ENCODE results near the gene KIZ.

KIZ gene

GRCh38 chr20:21272279-21272678 is 146.4 kb downstream of the KIZ start:
- DNase-seq = no peak

DNA sequence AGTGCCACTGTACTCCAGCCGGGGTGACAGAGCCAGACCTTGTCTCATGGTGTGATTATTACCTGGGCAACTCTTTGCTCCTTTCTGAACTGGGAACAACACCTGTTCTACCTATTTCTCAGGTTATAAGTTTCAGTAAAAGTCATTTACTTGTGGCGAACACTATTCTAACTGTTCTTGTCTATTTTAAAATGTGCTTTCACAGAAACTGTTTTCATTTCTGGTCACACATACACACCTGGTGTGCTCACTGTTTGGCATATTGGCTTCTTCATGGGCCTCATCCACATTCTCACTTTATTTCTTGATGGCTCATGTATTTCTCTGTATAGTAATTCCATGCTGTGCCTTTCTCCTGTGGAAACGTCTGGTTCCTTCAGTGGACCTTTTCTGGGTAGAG is 146.8 kb downstream of the KIZ start:
- DNase-seq = no peak

DNA sequence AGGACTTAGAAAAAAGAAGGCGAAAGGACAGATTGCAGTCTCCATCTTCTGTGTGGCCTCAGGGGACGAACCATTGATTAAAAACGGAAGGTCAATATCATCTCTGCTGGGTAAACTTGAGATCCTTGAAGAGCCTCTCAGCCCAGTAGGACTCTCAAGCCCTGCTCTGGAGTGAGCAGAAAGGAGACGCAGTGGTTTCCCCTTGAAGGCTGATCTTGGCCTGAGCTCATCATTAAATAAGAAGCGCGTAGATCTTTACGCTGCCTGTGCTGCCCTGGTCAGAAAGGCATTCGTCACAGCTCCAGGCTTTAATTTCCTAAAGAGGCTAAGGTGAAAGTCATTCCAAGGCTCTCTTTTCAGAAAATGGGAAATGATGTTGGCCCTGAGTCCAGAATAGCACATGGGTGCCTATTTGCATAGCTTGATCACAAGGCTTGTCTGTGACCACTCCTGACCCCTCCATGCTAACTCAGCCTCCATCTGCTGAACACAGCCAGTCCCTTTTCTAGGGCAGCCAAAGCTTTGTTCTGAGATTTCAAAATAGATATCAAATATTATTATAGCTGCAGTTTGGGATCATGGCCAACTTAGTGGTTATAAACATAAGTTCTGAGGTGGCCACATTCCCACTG is 148.0 kb downstream of the KIZ start:
- DNase-seq = no peak

GRCh38 chr20:21278829-21279228 is 152.9 kb downstream of the KIZ start:
- DNase-seq = no peak

GRCh38 chr20:21279706-21280521 is 154.0 kb downstream of the KIZ start:
- no peak for DNase-seq

- DNase-seq = no peak
Measured at GRCh38 chr20:21280522-21281016, 154.7 kb downstream of the KIZ start.

GRCh38 chr20:21286775-21287174 is 160.9 kb downstream of the KIZ start:
- no peak for DNase-seq

GRCh38 chr20:21288587-21289370 is 162.9 kb downstream of the KIZ start:
- DNase-seq = no peak

GRCh38 chr20:21289651-21290050 is 163.8 kb downstream of the KIZ start:
- DNase-seq = no peak

DNA sequence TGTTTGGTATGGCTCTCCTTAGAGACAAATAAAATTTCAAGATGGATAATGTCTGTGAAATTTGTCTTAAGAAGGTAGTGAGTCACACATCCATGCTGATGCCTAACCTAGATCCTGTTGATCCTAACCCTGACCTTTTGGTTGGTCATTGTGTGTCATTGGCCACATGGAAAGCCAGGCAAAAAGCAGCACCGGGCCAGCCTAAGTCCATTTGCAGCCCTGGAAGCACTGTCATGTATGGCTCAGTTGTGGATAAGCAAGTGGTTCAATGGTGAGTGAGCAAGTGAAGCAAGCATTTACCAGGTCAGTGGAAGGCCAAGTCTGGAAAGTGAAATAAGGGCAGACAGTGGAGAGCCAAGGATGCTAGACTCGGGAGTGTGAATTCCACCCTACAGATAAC is 165.1 kb downstream of the KIZ start:
- DNase-seq = no peak

- no peak for DNase-seq
Measured at GRCh38 chr20:21294755-21295154, 168.9 kb downstream of the KIZ start.
